Pancreas (tissue), 10 donors: ENCODE measurements around the gene SCD. TPM values are rescaled to one million over a fixed set of nuclear protein-coding genes. Genes with fewer than 3 reads are reported as not detected.
A peak's percentile ranks its signal among the peaks of the same experiment; 100 is the strongest.

Source experiments
- ATAC-seq, 4 donors: fragments of 200-7000 bp; cut with Tn5 transposase; one replicate each; pipeline versions ENCODE4 v1.8.0 to v1.9.1; 2020; ENCODE audit warnings: mild to moderate bottlenecking in 4 of 4, moderate library complexity in 4 of 4
- DNase-seq, 6 donors: peaks; one replicate each; pipeline ENCODE4 v3.0.0-alpha.2; 2020
- FAIRE-seq: peaks from 2 replicates; lab custom pipeline; 2012; peaks lifted over from hg19 to GRCh38; lab: Jason Lieb, UNC
- H3K27ac ChIP-seq, 4 donors: fragments of 200-600 bp; sonication (generic); 1 replicate in 3 of 4; 2 replicates in 1 of 4; pipeline versions ENCODE4 v1.5.0 to v1.8.0; 2020
- H3K27me3 ChIP-seq, 4 donors: fragments of 200-600 bp; one replicate each; pipeline ENCODE4 v1.8.0; 2021
- H3K36me3 ChIP-seq, 3 donors: fragments of 200-600 bp; sonication (generic) in 1 of 3; one replicate each; pipeline versions ENCODE4 v1.5.0 to v1.8.0; 2020 to 2021
- H3K4me1 ChIP-seq, 3 donors: fragments of 200-600 bp; one replicate each; pipeline ENCODE4 v1.8.0; 2021
- H3K4me3 ChIP-seq, 4 donors: fragments of 200-600 bp; sonication (generic) in 2 of 4; one replicate each; pipeline versions ENCODE4 v1.5.0 to v1.8.0; 2020 to 2021
- H3K9me3 ChIP-seq, 4 donors: fragments of 200-600 bp; one replicate each; pipeline ENCODE4 v1.8.0; 2021
- CTCF ChIP-seq, 4 donors: fragments of 200-600 bp; sonication (generic) in 3 of 4; IDR thresholded peaks; one replicate each; pipeline versions ENCODE4 v1.5.0 to v1.8.0; 2021; ENCODE audit warnings: antibody characterized with exemption in 4 of 4
- whole genome bisulfite sequencing, 2 donors: extraction: QIAGEN DNeasy Blood & Tissue Kit; methylation state at CpG; one replicate each; pipeline ENCODE4 v1.1.7; 2013; 5-methylcytosine and 5-hydroxymethylcytosine counted together
- intact Hi-C, 3 donors: fragments of 100-400 bp; cut with DNase I; formaldehyde crosslinking; loops; one replicate each; pipeline versions ENCODE4 v1.11.1 to v1.14.2; 2022
- polyA plus RNA-seq, 2 donors: library from polyadenylated mRNA; stranded (reverse); fragments of 200-250 nt; gene quantifications; one replicate each; pipeline ENCODE4 v1.2.3, GENCODE V29; 2013
- total RNA-seq, 6 donors: library from RNA; stranded (reverse); fragmentation: NEBNext Ultra II Directional in 4 of 6; extraction: Animal tissue kit (Norgen Biotek cat#: 25700) in 4 of 6; gene quantifications; one replicate each; pipeline versions ENCODE4 v1.2.1 to v1.2.4, GENCODE V29; 2021 to 2023
- donor health status: healthy with polysubstance abuse.
- donor health status: DM: no; HTN: no; CAD: no; lungs with moderate emphysema.
- donor health status: DM: no; HTN: no; CAD: no.
- donor health status: control.
- donor health status: control.
- donor health status: Bipolar disorder and iron deficiency.
- donor health status: DM: yes; HTN: yes; CAD: no.
- donor health status: DM: no; HTN: no; CAD: no.
- donor health status: DM: no; HTN: no; CAD: no.
- donor health status: DM: yes; HTN: yes; CAD: no.

Gene SCD
- total and polyA plus RNA-seq, 8 donors: 1.9 to 87.6 (median 12.1) TPM

DNA sequence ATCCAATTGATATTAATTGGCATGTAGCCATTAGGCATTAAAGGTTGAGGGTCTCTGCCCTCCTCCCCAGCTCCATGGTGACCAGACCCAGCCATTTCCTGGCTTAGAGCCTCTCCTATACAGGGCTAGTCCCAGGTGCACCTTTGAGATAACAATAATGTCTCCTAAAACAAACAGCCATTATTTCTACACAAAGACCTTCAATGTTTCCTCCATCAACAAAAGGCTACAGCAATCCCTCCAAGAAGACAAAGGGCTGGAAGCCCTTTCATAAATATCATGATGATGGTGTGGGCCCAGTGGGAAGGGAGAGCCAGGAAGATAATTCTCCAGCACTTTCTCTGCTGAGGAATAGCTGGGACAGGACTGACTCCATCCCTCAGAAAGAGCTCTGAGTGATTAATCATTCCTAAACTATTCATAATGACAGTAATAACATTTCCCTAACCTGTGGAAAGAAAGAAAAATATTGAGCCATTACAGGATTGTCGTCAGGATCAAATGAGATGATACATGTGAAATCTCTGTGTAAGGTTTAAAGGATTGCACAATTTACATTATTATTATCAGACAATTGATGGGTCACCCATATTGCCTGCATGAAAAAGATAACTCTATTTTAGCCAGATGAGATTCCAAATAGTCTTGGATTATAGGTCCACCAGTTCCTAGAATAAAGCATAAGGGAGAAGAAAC lies 27.2 kb upstream of the SCD start:
- Histone ChIP-seq H3K9me3 (no peaks in the 10 kb centered on the region), H3K4me3 (no peak overlapping the region), H3K36me3 (no peaks in the 10 kb centered on the region), H3K27ac (no peak overlapping the region), H3K4me1 (no peaks in the 10 kb centered on the region), H3K27me3 (peaks cover 0 to 3% (median 0%) of the 10 kb centered on the region in 4 donors)
- no peak for ATAC-seq
- DNase-seq: no peak
- intact Hi-C loops: no loop called here
- 20 to 23% methylated on average over 1 of the region's 1 CpG for WGBS, 2 donors
- TF ChIP-seq CTCF (IDR thresholded peaks at IDR 0.05): no peak
- FAIRE-seq: no peak

- intact Hi-C loops: no loop called here
- FAIRE-seq: no peak
Measured at GRCh38 chr10:100325158-100325557, 21.9 kb upstream of the SCD start.

DNA sequence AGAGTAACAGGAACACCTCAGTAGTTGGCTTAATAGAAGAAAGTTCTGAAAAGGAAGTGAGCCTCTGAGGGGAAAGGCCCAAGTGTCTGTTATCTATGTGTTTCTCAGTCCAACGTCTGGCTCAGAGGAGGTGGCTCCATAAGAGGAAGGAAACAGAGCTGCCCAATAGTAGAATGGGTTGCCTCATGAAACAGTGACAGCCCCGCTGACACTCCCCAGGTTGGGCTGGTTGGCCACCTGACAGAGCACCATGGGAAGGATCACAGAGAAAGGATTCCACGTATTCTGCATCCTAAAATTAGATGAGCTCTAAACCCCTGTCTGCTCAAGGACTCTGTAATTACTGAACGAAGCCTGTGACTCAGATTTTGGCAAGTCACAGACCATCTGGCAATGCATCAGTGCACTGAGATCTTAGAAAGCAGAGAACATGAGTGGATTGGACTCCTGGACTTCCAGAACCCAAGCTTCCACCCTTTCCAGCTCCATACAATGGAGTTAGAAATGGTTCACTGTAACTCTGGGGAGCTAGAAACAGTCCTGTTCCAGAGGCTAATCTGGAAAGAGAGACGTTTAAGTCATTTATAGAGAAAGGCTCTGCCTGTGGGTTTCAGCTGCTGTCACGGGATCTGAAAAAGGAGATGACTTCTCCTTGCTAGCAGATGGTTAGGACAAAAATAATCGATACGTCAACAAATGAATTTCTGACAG lies 19.9 kb upstream of the SCD start:
- Histone ChIP-seq H3K4me3 (no peak overlapping the region), H3K27ac (no peak overlapping the region), H3K4me1 (no peaks in the 10 kb centered on the region), H3K27me3 (no peaks in the 10 kb centered on the region), H3K36me3 (no peaks in the 10 kb centered on the region), H3K9me3 (no peaks in the 10 kb centered on the region)
- no peak for FAIRE-seq
- TF ChIP-seq CTCF (IDR thresholded peaks at IDR 0.05): no peak
- intact Hi-C loops: no loop called here
- peak in 2 of 4 donors; percentile 63 to 65 for ATAC-seq
- DNase-seq: no peak
- 40 to 46% methylated on average over 8 of the region's 8 CpGs for whole genome bisulfite sequencing, 2 donors

More at GRCh38 chr10:100325158-100325557, 21.9 kb upstream of the SCD start:
- Histone ChIP-seq H3K4me3 (no peak overlapping the region), H3K27me3 (no peaks in the 10 kb centered on the region), H3K27ac (no peak overlapping the region), H3K36me3 (no peaks in the 10 kb centered on the region), H3K9me3 (no peaks in the 10 kb centered on the region), H3K4me1 (no peaks in the 10 kb centered on the region)
- 53% methylated on average over 7 of the region's 7 CpGs for WGBS, 2 donors
- DNase-seq: no peak
- TF ChIP-seq CTCF (IDR thresholded peaks at IDR 0.05): no peak
- no peak for ATAC-seq

DNA sequence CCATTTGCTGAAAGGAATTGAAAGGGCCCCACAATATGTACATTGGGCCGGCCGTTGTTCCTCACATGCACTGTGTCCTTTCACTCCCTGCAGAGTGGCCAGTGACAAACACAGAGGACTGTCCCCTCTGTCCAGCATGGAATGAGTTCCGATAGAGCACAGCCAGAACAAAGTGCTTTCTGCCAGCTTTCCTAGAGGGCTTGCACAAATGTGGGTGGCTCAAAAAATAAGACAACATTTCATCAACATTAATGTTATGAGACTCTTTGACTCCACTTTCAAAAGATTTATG lies 19.4 kb upstream of the SCD start:
- 38 to 45% methylated on average over 3 of the region's 3 CpGs for WGBS, 2 donors
- H3K36me3 ChIP-seq: no peaks in the 10 kb centered on the region
- no peaks in the 10 kb centered on the region for H3K9me3 ChIP-seq
- intact Hi-C loops: no loop called here
- FAIRE-seq: no peak
- no peak for DNase-seq
- TF ChIP-seq CTCF (IDR thresholded peaks at IDR 0.05): no peak
- ATAC-seq: no peak
- H3K4me1 ChIP-seq: no peaks in the 10 kb centered on the region
- H3K27me3 ChIP-seq: no peaks in the 10 kb centered on the region
- H3K4me3 ChIP-seq: no peak overlapping the region
- no peak overlapping the region for H3K27ac ChIP-seq

DNA sequence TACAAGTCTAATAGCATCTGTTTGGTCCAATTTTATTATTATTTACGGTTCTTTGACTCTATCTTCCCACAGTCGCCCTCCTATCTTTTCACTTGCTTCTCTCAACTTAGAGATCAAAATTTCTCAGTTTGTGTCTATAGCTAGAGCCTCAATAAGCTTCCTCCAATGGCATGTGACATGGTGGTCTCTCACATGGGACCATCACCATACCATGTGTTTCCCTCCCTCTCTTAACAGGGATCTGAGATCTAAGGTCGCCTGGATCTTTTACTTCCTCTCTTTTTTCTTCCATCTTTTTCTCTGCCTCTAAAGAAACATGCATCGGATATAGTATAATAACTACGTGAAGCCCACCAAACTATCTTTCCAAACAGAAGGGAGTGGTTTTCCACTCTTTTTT lies 18.8 kb upstream of the SCD start:
- no peaks in the 10 kb centered on the region for H3K9me3 ChIP-seq
- no peak overlapping the region for H3K4me3 ChIP-seq
- DNase-seq (no peak), FAIRE-seq (no peak), ATAC-seq (no peak)
- intact Hi-C loops: no loop called here
- no peak overlapping the region for H3K27ac ChIP-seq
- no peaks in the 10 kb centered on the region for H3K27me3 ChIP-seq
- WGBS, 2 donors: 49 to 54% methylated on average over 5 of the region's 5 CpGs
- H3K4me1 ChIP-seq: no peaks in the 10 kb centered on the region
- no peak for TF ChIP-seq CTCF (IDR thresholded peaks at IDR 0.05)
- H3K36me3 ChIP-seq: no peaks in the 10 kb centered on the region
